ENCODE measurements around the gene CD22.

DNA sequence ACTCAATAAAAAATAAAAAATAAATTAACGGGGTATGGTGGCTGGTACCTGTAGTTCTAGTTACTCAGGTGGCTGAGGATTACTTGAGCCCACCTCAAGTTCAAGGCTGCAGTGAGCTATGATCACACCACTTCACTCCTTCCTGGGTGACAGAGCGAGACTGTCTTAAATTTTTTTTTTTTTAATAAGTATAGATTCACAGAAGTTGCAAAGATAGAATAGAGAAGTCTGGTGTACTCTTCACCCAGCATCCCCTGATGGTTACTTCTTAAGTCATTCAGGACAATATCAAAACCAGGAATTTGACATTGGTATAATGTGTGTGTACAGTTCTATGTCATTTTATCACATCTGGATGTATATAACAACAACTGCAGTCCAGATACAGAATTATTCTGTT lies 7.7 kb upstream of the CD22 start:
- TF ChIP-seq SP1 (IDR thresholded peaks at IDR 0.05) = no peak
- TF ChIP-seq FOXM1 (IDR thresholded peaks at IDR 0.05; ENCODE audit: borderline replicate concordance) = no peak
- TF ChIP-seq LEF1 (IDR thresholded peaks at IDR 0.05; ENCODE audit: borderline replicate concordance) = no peak
- TF ChIP-seq, protein P1, sequence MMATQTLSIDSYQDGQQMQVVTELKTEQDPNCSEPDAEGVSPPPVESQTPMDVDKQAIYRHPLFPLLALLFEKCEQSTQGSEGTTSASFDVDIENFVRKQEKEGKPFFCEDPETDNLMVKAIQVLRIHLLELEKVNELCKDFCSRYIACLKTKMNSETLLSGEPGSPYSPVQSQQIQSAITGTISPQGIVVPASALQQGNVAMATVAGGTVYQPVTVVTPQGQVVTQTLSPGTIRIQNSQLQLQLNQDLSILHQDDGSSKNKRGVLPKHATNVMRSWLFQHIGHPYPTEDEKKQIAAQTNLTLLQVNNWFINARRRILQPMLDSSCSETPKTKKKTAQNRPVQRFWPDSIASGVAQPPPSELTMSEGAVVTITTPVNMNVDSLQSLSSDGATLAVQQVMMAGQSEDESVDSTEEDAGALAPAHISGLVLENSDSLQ (IDR thresholded peaks at IDR 0.05) = no peak
- no peak for TF ChIP-seq SUZ12 (IDR thresholded peaks at IDR 0.05)
- TF ChIP-seq BHLHE40 (IDR thresholded peaks at IDR 0.05; ENCODE audit: borderline replicate concordance) = no peak
- no peak for TF ChIP-seq FOXK2 (IDR thresholded peaks at IDR 0.05)
- TF ChIP-seq CTBP1 (IDR thresholded peaks at IDR 0.05; ENCODE audit: borderline replicate concordance) = no peak

Data from HEK293T (cell line).